Stimulated activated CD4-positive, alpha-beta T cell treated with anti-CD3 and anti-CD28 coated beads, Interleukin-4, amount 100 ng/mL, for 48 hours (primary cell): ENCODE measurements around the gene OGFOD3.
"Not testable (repeated sequence)": the region's sequence is repeated elsewhere in the genome, so short reads cannot be mapped to it uniquely, and the experiment has no call there.

Experiments
- DNase-seq, 2 donors: peaks; one replicate each; pipeline ENCODE4 v3.0.0-alpha.2; 2020; ENCODE audit warnings: low read depth in 2 of 2

Gene OGFOD3

GRCh38 chr17:82434216-82434565 lies 15.8 kb upstream of the OGFOD3 start:
- DNase-seq = no peak

DNA sequence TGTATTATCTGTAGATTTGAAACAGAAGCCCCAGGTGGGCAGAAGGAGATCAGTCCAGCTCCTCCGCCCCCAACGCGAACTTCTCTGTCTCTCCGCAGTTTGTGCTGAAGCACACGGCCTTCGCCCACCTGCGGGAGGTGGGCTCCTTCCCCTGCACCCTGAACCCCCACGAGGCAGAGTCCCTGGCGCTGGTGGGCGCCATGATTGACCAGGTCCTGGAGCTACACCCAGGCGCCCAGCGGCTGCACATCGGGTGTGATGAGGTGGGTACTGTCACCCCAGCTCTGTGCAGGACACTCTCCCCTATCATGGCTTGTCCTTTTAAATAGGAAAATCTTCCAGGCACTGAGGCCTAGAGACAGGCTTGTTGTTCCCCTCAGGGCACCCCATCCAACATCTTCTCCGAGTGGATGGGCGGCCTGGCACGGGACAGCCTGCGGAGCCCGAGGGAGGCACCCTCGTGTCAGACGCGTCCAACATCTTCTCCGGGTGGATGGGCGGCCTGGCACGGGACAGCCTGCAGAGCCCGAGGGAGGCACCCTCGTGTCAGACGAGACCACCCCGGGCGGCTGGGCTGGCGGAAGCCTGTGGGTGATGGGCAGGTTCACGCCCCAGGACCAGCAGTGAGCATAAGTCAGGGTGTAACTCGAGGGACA lies 15.3 kb upstream of the OGFOD3 start:
- DNase-seq = no peak

GRCh38 chr17:82432017-82432416 lies 13.6 kb upstream of the OGFOD3 start:
- no peak for DNase-seq

GRCh38 chr17:82429824-82430223 lies 11.4 kb upstream of the OGFOD3 start:
- DNase-seq = no peak

DNA sequence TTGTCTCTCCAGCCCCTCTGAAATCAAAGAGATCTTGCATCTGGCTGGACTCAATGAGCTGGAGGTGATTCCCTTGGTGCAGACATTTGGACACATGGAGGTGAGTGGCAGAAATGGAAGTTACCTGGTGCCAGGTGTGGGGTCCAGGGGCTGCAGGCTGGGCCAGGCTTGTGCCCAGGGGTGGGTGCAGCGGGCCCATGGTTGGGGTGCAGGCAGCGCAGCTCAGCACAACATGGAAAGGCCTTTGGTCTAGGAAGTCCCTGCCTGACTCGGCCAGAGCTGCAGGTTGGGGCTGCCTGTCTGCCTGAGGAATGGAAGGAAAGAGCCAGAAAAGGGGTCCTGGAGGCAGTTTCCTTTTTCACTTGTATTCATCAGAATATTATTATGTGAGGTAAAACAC lies 10.2 kb upstream of the OGFOD3 start:
- no peak for DNase-seq

- no peak for DNase-seq
These were observed 6.4 kb upstream of the OGFOD3 start for GRCh38 chr17:82424863-82425159.

DNA sequence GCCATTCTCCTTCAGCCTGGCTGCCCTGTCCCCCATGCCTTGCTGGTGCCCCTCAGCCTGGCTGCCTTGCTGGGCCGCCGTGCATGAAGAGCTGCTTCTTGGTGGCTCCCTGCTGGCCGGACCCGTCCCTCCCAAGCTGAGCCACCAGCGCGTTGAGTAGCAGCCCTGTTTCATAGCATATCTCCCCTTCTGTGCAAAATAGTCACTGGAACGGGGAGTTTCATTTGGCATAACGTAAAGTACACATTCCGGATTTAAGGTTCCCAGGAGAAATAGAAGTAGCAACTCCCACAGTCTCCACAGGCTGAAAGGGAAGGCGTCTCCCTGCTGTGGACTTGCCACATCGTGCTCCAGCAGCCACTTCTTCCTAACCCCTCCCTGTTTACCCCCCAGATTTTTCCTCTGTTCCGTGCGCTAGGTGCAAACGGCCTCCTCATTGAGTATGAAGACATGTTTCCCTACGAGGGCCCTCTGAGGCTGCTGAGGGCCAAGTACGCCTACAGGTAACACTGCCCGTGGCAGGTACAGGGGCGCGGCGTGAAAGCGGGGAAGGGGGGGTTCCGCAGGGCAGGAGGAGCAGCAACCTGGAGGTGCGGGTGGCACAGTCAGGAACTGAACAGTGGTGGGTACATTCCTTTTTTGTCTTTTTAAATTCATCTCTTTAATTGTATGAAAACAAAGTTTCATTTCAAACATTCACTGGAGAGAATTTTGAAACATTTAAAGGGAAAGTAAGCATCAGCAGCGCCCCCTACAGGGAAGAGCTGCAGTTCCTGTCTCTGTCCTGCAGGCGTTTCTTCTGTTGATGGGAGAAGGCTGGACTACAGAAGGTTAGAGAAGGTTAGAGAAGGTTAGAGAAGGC lies 5.8 kb upstream of the OGFOD3 start:
- DNase-seq = peak; percentile 59 to 64

DNA sequence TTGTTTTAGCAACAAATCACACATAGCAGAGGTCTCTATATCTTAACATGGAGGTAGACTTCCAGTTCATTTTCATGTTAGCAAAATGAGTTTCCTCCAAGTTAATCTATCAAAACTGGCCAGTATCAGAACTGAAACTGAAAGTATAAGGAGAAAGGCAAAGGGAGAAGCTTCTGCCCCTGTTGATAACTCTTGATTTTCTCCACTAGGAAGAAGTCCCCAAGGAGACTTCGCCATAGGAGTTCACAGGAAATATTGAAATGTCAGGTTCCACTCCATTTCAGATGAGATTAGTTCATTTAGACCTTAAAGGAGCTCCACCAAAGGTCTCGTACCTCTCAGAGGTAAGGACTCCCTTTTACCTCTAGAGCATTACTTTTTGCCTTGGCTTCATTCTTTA lies 1.2 kb upstream of the OGFOD3 start:
- no peak for DNase-seq

DNA sequence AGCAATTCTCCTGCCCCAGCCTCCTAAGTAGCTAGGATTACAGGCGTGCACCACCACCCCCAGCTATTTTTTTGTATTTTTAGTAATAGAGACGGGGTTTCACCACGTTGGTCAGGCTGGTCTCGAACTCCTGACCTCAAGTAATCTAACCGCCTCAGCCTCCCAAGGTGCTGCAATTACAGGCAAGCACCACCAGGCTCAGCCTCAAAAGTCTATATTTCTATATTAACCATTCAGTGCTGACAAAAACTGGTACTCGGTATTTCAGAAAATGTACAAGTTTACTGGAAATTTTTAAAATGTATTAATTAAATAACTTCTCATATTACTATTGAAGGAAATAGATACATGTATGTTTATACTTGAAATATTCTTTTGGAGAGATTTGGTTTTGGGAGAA lies 1.6 kb downstream of the OGFOD3 start:
- DNase-seq = no peak

DNA sequence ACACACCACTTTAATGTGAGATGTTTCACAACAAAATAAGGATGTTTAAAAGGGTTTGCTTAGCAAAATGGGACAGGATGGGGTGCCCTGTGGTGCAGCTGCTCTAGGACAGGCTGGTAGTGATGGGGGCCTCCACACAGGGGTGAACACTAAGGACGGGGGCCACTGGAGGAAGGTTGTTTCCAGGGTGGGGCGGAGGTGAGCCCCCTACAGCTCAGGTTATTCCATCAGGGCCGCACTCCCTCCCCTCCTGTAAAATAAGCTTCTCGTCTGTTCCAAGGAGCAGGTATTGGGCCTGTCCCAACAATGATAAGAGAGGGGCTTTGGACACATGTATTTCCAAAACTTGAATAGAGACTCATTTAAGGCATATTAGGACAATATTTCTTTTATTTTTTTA lies 2.1 kb downstream of the OGFOD3 start:
- DNase-seq = no peak

GRCh38 chr17:82415786-82416185 lies 2.6 kb downstream of the OGFOD3 start:
- DNase-seq = no peak

- DNase-seq = no peak
These were observed 3.0 kb downstream of the OGFOD3 start for GRCh38 chr17:82415336-82415735.

GRCh38 chr17:82414548-82415281 lies 3.7 kb downstream of the OGFOD3 start:
- peak; percentile 65 to 70 for DNase-seq

DNA sequence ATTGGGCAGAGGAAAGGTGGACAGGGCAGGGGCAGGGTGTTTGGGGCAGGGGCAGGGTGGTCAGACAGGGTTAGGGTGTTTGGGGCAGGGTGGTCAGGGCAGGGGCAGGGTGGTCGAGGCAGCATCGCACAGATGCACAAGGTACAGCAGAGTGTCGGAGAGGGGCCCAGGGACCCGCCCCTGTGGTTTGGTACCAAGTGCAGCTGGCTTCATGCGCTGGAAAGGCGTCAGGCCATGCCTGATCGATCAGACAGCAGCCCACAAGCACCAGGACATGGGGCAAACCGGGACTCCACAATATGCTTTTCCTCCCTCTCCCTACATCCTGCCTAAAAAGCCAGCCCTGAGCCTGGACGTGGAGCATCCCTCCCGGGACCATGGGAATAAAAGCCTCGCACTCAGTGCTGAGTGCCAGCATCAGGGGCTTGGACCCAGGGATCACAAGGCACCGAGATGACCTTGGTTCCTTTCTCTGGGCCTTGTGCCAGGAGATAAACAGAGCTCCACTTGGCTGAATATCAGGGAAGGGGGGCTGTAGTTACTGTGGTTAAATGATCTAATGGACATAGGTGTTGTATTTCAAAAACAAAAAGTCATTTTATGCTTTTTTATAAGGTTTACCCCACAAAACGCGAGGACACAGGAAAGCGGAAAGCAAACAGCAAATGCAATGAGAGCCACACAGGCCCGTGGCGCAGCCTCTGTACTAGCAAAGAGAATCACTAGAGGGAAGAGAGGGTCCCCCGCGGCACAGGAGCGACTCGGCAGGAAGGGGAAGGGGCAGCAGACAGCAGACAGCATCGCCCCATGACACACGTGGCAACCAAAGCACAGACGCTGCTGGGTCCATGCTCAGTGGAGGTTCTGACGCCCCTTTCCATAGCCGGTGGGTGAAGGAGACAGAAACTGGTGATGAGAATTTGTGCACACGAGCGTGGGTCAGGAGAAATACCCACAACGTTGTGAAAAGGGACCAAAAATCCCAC lies 5.6 kb downstream of the OGFOD3 start:
- no peak for DNase-seq

DNA sequence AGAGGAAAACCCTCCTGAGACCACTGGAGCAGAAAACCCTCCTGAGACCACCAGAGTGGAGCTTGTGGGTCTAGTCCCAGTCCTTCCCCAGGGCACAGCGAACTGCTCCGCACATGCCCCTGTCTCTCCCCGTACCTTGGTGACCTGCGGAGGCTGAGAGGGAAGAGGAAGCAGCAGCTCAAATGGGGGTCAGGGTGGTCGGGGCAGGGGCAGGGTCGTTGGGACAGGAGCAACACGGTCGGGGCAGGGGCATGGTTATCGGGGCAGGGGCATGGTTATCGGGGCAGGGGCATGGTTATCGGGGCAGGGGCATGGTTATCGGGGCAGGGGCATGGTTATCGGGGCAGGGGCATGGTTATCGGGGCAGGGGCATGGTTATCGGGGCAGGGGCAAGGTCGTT lies 6.3 kb downstream of the OGFOD3 start:
- DNase-seq = not testable (repeated sequence)

- no peak for DNase-seq
These were observed 6.9 kb downstream of the OGFOD3 start for GRCh38 chr17:82411396-82412053.

GRCh38 chr17:82410014-82410716 lies 8.2 kb downstream of the OGFOD3 start:
- DNase-seq = no peak

DNA sequence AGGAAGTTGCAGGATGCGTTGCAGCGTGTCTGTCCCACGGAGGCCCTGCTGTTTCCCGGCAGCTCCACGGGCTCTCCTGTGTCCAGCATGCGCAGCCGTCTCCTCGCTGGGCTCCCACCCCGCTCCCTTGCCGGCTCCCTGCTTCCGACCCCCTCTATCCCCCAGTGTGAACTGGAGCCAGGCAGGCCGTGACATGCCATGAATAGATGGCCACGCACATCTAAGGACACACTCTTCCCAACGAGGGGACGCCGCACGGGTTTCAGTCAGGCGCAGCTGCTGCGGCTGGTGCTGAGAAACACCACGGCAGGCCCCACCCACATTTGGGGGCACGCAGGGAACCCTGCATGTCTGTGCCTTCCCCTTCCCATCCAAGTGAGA lies 9.5 kb downstream of the OGFOD3 start:
- DNase-seq = no peak

DNA sequence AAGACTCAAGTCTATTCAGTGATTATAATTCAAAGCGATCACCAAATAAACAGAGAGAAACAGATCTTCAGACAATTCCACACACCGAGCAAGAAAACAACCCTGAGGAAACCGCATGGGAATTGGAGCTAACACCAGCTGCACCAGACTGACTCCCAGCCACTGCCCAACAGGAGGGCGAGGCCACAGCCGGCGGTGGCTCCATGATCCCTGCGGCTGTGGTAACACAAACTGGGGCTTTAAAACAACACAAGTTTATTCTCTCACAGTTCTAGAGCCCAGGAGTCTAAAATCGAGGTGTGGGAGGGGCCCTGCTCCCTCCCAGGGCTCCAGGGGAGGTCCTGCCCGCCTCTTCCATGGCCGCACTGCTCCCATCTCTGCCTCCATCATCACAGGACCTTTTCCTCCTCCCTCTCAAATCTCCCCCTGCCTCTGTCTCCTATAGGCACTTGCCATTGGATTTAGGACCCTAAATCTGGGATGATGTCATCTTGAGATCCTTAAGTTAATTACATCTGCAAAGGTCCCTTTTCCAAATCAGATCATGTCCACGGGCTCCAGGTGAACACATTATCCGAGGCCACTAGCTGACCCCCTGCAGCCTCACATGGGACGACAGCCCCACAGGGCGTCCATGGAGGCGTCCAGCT lies 10.0 kb downstream of the OGFOD3 start:
- no peak for DNase-seq

GRCh38 chr17:82407255-82407654 lies 11.1 kb downstream of the OGFOD3 start:
- DNase-seq = no peak
